HTERT RPE-1 (cell line): ENCODE results near the gene TNFRSF25.

ENCODE experiments used
- in situ Hi-C: fragments of 300-500 bp; cut with MboI; formaldehyde crosslinking; loops from 4 replicates; pipeline ENCODE4 v1.14.3; 2020; ENCODE audit warnings: low sequenced_read_pairs

Gene TNFRSF25

DNA sequence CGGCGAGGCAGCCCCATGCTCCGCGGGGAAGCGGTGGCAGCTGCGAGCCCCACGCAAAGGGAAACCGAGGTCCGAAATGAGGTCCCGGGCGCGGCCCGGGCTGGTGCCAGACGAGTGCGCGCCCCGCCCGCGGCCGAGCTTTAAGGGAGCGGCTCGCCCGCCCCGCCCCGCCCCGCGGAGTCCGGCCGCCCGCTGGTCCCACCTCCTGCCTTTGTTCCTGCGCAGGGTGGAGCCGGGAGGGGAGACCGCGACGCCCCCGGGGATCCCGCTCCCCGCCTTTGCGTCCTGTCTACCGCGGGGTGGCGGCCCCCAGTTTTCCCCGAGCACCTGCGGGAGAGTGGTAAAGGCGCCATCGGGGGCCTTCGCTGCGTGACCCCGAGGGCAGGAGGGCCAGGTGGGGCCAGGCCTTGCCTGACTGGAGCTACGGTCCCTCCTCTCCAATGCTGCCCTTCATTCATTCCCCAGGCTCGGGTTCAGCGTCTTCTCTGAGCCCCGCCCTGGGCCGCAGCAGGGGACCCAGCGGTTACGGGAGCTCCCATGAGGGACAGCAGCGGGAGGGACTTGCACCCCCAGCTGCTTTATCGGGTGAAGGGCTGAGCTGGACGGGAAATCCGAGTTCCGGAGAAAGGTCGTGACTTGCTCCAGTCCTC lies 46.0 kb downstream of the TNFRSF25 start, which contains the start of gene HES2:
HES2 (minus strand) TSS at position 116 of the 650 bp plus-strand sequence; CDS start at position 17, 99 bp downstream.
- in situ Hi-C loops = no loop called here

DNA sequence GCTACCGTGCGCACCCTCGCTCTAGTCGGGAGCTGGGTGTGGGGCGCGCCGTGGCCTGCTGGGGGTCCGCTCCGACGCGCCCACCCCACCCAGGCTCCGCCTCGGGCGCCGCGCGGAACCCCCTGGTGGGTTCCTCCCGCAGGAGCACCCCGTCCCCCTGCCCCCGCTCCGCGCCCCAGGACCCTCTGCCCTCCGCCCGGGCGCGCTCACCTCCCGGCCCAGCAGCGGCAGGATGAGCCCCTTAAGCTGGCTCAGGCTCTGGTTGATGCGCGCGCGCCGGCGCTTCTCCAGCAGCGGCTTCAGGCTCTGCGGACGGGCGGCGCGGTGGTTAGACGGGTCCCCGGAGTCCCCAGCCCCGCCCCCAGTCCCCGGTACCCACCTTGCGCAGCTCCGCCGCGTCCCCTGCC lies 46.6 kb downstream of the TNFRSF25 start:
- in situ Hi-C loops = no loop called here

DNA sequence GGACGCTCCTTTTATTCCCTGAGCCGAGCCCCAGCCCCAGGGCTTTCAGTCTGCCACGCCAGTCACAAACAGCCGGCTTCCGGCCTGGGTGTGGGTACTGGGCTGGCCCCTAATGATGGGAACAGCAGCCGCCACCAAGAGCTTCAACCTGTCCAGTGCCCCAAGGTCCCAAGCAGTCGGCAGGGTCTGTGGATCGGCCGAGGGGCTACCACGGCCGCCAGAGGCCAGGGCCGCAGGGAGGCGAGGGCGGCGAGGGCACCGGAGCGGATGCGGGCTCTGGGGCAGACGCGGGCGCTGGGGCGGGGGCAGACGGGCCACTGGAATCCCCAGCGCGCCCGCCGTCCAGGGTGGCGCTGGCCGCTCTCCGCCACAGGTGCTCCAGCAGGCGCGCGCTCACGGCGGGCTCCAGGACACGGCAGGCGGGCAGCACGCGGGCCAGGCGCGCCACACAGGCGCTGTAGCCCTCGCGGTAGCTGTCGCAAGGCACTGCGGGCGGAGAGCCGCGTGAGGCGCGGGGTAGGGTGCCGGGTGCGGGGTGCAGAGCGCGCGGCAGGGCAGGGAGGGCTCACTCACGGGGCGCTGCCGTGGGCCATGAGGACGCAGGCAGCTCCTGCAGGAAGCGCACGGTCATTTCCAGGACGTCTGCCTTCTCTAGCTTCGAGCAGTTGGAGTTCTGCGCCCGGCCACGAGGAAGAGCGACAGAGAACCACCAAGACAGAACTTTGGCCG lies 47.1 kb downstream of the TNFRSF25 start:
- in situ Hi-C loops = no loop called here

DNA sequence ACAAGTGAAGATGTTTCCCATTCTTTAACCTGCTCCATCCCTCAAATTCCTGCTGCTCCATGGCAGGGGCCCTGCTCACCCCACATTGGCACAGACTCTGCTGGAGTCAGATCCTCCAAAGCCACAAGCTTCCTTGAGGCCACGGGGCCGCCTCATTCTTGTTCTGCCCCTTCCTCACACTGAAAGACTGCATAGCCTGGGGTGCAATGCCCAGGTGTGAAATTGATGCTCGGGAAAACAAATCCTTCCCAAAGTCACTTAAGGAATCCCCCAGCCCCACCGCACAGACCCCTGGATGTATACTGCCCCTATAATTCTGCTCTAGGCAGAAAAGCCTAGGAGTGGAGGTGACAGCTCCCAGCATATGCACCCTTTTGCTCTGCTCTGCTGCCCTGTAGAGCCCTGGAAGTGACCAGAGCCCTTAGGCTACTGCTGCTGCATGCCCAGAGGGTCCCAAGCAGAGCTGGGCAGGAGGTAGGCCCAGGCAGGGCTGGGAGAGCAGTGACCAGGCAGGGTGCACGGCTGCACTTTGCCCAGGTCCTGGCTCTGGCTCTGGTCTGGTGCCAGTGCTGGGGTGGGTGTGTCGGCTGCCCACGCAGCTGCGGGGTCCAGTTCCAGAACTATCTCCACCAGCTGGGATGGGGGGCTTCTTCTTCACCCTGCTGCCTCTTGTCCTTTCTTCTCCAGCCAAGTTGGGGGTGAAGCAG lies 47.9 kb downstream of the TNFRSF25 start:
- in situ Hi-C loops = no loop called here

- in situ Hi-C loops = no loop called here
Measured at GRCh38 chr1:6416906-6417305, 49.1 kb downstream of the TNFRSF25 start.

GRCh38 chr1:6416295-6416656 lies 49.7 kb downstream of the TNFRSF25 start:
- in situ Hi-C loops = no loop called here

- in situ Hi-C loops = no loop called here
Measured at GRCh38 chr1:6414881-6415626, 50.9 kb downstream of the TNFRSF25 start.

- in situ Hi-C loops = no loop called here
Measured at GRCh38 chr1:6414443-6414844, 51.5 kb downstream of the TNFRSF25 start.

DNA sequence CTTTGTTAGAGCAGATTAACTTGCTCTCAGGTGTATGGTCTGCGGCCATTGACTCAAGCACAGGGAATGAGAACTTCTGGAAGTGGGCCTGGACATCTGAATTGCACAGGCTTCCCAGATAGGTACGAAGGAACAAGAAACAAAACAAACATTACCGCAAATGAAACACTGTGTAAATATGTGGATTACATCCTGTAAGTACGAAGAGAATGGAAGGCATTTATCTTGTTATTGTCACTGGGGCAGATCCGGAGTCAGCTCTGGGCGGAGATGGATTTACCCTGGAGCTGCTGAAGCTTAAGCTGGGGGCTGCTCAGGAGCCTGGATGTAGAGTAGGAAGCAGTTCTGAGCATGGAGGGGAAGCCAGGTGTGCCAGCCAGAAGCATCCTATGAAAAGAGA lies 53.1 kb downstream of the TNFRSF25 start:
- in situ Hi-C loops = no loop called here
